ENCODE measurements around the gene REEP3. TPM values are rescaled to one million over a fixed set of nuclear protein-coding genes. Genes with fewer than 3 reads are reported as not detected.

REEP3 gene
- total RNA-seq, 2 donors from 2014 or later: 30.7 to 33.0 TPM

DNA sequence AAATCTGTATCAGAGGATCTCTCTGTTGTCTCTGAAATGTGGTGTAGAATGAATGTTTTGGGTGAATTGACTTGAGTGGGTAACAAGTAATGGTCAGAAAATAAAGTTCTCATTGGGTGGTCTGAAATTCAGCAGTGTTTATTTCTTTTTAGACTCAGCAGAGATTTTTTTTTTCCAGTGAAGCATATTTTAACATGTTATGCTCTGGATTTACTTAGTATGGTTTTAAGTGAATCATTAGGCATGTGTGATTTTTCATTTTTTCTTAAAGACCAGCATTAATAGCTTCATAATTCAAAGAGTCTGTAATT lies 63.5 kb downstream of the REEP3 start:
- Mint-ChIP-seq H3K27me3 (ENCODE audit: insufficient read depth) (no peaks in the 10 kb centered on the region), H3K9me3 (no peaks in the 10 kb centered on the region), H3K36me3 (ENCODE audit: low read depth) (no peaks in the 10 kb centered on the region), H3K27ac (no peak overlapping the region), H3K4me1 (peaks cover 3% of the 10 kb centered on the region), H3K4me3 (no peak overlapping the region)
- Histone ChIP-seq H3K9me3 (ENCODE audit: control insufficient read depth, low read length) (no peaks in the 10 kb centered on the region), H3K4me3 (ENCODE audit: low read length) (no peak overlapping the region), H3K9ac (ENCODE audit: extremely low read depth, low read length, poor library complexity, severe bottlenecking) (no peak overlapping the region), H3K27ac (ENCODE audit: low read depth, low read length) (no peak overlapping the region), H3K4me1 (ENCODE audit: control insufficient read depth, insufficient read depth, low read length) (no peaks in the 10 kb centered on the region), H3K36me3 (ENCODE audit: control insufficient read depth, insufficient read depth, low read length) (peaks cover under 1% of the 10 kb centered on the region), H3K27me3 (ENCODE audit: control insufficient read depth, insufficient read depth, low read length, poor library complexity, severe bottlenecking) (no peaks in the 10 kb centered on the region)
- TF ChIP-seq, protein P1, sequence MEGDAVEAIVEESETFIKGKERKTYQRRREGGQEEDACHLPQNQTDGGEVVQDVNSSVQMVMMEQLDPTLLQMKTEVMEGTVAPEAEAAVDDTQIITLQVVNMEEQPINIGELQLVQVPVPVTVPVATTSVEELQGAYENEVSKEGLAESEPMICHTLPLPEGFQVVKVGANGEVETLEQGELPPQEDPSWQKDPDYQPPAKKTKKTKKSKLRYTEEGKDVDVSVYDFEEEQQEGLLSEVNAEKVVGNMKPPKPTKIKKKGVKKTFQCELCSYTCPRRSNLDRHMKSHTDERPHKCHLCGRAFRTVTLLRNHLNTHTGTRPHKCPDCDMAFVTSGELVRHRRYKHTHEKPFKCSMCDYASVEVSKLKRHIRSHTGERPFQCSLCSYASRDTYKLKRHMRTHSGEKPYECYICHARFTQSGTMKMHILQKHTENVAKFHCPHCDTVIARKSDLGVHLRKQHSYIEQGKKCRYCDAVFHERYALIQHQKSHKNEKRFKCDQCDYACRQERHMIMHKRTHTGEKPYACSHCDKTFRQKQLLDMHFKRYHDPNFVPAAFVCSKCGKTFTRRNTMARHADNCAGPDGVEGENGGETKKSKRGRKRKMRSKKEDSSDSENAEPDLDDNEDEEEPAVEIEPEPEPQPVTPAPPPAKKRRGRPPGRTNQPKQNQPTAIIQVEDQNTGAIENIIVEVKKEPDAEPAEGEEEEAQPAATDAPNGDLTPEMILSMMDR (conservative IDR thresholded peaks at IDR 0.05): no peak
- DNase-seq: no peak

DNA sequence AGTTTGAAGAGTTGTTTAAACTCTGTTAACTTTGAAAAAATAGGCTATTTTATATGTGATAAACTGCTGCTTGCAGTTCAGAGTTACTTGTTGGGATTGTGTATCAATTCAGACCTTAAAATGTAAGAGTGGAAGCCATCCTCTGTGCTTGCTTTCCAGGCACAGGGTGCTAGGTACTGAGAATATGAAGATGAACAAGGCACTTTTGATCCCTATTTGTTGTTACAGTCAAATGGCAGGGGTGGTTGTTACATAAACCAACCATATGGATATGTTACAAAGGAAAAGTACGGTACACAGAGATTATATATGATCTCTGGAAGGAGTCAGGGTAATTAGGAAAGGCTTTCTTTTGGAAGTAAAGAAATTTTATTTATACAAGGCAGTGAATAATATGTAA lies 63.8 kb downstream of the REEP3 start:
- 95% methylated on average over 1 of the region's 1 CpG; no CpG with 5 or more reads in 1 of the 2 experiments for WGBS, 2 experiments (ENCODE audit: insufficient coverage in 1 of 2, insufficient read length in 1 of 2)
- Mint-ChIP-seq H3K9me3 (no peaks in the 10 kb centered on the region), H3K4me1 (peaks cover 3% of the 10 kb centered on the region), H3K36me3 (ENCODE audit: low read depth) (no peaks in the 10 kb centered on the region), H3K4me3 (no peak overlapping the region), H3K27ac (no peak overlapping the region), H3K27me3 (ENCODE audit: insufficient read depth) (no peaks in the 10 kb centered on the region)
- no peaks in the 10 kb centered on the region for H3K9me3 ChIP-seq (ENCODE audit: control insufficient read depth, low read length)
- TF ChIP-seq, protein P1 (conservative IDR thresholded peaks at IDR 0.05): no peak
- H3K4me1 ChIP-seq (ENCODE audit: control insufficient read depth, insufficient read depth, low read length): no peaks in the 10 kb centered on the region
- DNase-seq: no peak
- no peak overlapping the region for H3K4me3 ChIP-seq (ENCODE audit: low read length)
- H3K9ac ChIP-seq (ENCODE audit: extremely low read depth, low read length, poor library complexity, severe bottlenecking): no peak overlapping the region
- H3K36me3 ChIP-seq (ENCODE audit: control insufficient read depth, insufficient read depth, low read length): no peaks in the 10 kb centered on the region
- no peak overlapping the region for H3K27ac ChIP-seq (ENCODE audit: low read depth, low read length)
- no peaks in the 10 kb centered on the region for H3K27me3 ChIP-seq (ENCODE audit: control insufficient read depth, insufficient read depth, low read length, poor library complexity, severe bottlenecking)

DNA sequence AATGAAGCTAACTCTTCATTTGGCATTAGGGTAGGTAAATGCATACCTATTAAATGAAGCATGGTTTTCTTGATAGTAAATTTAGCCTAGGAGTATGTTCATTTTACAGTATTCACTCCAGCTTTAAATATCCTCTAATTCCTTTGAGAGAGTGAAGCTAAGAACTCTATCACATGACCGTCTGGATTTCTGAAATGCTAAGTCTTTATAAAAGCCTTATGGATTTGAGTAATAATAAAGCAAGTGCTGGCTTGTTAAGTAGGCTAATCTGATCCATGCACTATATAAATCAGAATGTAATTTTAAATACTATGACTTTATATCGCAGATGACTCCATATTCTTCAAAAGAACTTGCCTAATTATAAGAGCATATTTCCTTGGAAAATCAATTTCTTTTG lies 64.8 kb downstream of the REEP3 start:
- no peak overlapping the region for H3K4me3 ChIP-seq (ENCODE audit: low read length)
- H3K27ac ChIP-seq (ENCODE audit: low read depth, low read length): no peak overlapping the region
- Mint-ChIP-seq H3K36me3 (ENCODE audit: low read depth) (no peaks in the 10 kb centered on the region), H3K9me3 (no peaks in the 10 kb centered on the region), H3K27me3 (ENCODE audit: insufficient read depth) (no peaks in the 10 kb centered on the region), H3K4me1 (peaks cover 3% of the 10 kb centered on the region), H3K27ac (no peak overlapping the region), H3K4me3 (no peak overlapping the region)
- H3K4me1 ChIP-seq (ENCODE audit: control insufficient read depth, insufficient read depth, low read length): no peaks in the 10 kb centered on the region
- no peak for DNase-seq
- H3K27me3 ChIP-seq (ENCODE audit: control insufficient read depth, insufficient read depth, low read length, poor library complexity, severe bottlenecking): no peaks in the 10 kb centered on the region
- no peak overlapping the region for H3K9ac ChIP-seq (ENCODE audit: extremely low read depth, low read length, poor library complexity, severe bottlenecking)
- H3K9me3 ChIP-seq (ENCODE audit: control insufficient read depth, low read length): no peaks in the 10 kb centered on the region
- TF ChIP-seq, protein P1 (conservative IDR thresholded peaks at IDR 0.05): no peak
- WGBS, 2 experiments (ENCODE audit: insufficient coverage in 1 of 2, insufficient read length in 1 of 2): 92 to 100% methylated on average over 1 to 2 of the region's 2 CpGs
- H3K36me3 ChIP-seq (ENCODE audit: control insufficient read depth, insufficient read depth, low read length): no peaks in the 10 kb centered on the region
